Breast epithelium (tissue), 4 donors: Measurements from ENCODE around the gene NR2E3. TPM values are rescaled to one million over a fixed set of nuclear protein-coding genes. Genes with fewer than 3 reads are reported as not detected.

ENCODE experiments used
- DNase-seq, 2 donors: peaks; one replicate each; pipeline ENCODE4 v3.0.0-alpha.2; 2019; ENCODE audit warnings: low spot score in 2 of 2
- H3K27ac ChIP-seq, 2 donors: fragments of 200-600 bp; sonication (generic) in 1 of 2; one replicate each; pipeline ENCODE4 v1.5.1; 2016 to 2019; ENCODE audit warnings: mild to moderate bottlenecking in 1 of 2
- H3K27me3 ChIP-seq, 2 donors: fragments of 200-600 bp; sonication (generic) in 1 of 2; one replicate each; pipeline versions ENCODE4 v1.5.1 to v1.6.0; 2017 to 2019; ENCODE audit warnings: control low read depth in 1 of 2, mild to moderate bottlenecking in 1 of 2
- H3K36me3 ChIP-seq: fragments of 200-600 bp; one replicate; pipeline ENCODE4 v1.5.1; 2019
- H3K4me1 ChIP-seq, 2 donors: fragments of 200-600 bp; sonication (generic); one replicate each; pipeline ENCODE4 v1.5.1; 2016 to 2019; ENCODE audit warnings: control low read depth in 1 of 2
- H3K4me3 ChIP-seq, 3 donors: fragments of 200-600 bp; sonication (generic); 1 replicate in 2 of 3; 2 replicates in 1 of 3; pipeline ENCODE4 v1.5.1; 2016 to 2019; ENCODE audit warnings: mild to moderate bottlenecking in 3 of 3, moderate library complexity in 2 of 3
- H3K9me3 ChIP-seq, 2 donors: fragments of 200-600 bp; sonication (generic) in 1 of 2; one replicate each; pipeline ENCODE4 v1.5.1; 2016 to 2019; ENCODE audit warnings: control low read depth in 1 of 2
- CTCF ChIP-seq, 3 donors: fragments of 450-650 bp; IDR thresholded peaks; one replicate each; pipeline ENCODE4 v1.5.1; 2016 to 2017; ENCODE audit warnings: antibody characterized with exemption in 3 of 3, mild to moderate bottlenecking in 3 of 3, moderate library complexity in 3 of 3
- POLR2A ChIP-seq: fragments of 450-650 bp; IDR thresholded peaks from one replicate; pipeline ENCODE4 v1.6.1; 2016; ENCODE audit warnings: antibody characterized with exemption, mild to moderate bottlenecking, moderate library complexity
- POLR2AphosphoS5 ChIP-seq, 3 donors: sonication (generic); formaldehyde crosslinking; IDR thresholded peaks; one replicate each; pipeline ENCODE4 v1.6.1; 2017; ENCODE audit warnings: antibody characterized with exemption in 3 of 3
- intact Hi-C: fragments of 100-400 bp; cut with DNase I; formaldehyde crosslinking; loops from one replicate; pipeline ENCODE4 v1.15.1; 2023; ENCODE audit warnings: low total_unique reads
- total RNA-seq, 3 donors: library from RNA; depleted of rRNA; stranded (reverse); fragments of >200 nt; gene quantifications; one replicate each; pipeline ENCODE4 v1.1.0, GENCODE V29; 2016

NR2E3 gene
- total RNA-seq, 3 donors from 2014 or later = 1.6 to 2.9 TPM; not detected in 1

DNA sequence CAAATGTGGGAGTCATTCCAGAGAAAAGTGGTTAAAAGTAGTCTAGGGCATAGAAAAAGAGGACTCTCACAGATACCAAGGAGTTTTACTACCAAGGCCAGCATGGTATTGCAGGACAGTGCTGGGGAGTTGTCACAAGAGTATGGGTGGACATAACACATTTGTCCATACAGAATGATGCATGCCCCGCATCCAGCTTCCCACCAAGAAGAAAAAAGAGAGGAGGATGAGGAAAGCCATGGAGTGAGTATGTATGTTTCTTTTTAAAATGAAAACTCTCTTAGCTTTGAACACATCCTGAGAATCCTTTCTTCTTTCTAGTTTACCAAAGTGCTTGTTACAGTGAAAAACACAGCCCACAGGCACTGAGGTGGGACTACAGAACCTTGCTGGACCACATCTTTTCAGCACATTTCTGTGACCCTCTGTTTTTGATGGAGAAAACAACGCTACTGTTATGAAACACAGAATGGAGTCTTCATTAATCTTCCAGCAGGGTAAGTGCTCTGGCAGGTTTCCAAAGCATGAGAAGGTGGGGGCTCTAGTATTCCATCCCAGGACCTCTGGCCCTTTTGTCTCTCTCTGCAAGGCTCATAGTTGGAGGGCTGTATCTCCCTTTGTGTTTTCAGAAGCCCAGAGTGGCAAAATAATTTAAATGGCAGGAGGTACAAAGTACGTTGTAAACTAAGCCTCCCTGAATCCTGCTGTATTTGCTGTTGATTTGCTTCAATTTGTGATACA lies 12.7 kb downstream of the NR2E3 start:
- no peaks in the 10 kb centered on the region for H3K4me1 ChIP-seq
- no peak for DNase-seq
- H3K27ac ChIP-seq = no peak overlapping the region
- H3K36me3 ChIP-seq = no peaks in the 10 kb centered on the region
- H3K27me3 ChIP-seq = no peaks in the 10 kb centered on the region
- H3K4me3 ChIP-seq = no peak overlapping the region
- intact Hi-C loops = no loop called here
- H3K9me3 ChIP-seq = peaks cover 8 to 12% of the 10 kb centered on the region in 2 donors
- TF ChIP-seq POLR2AphosphoS5 (IDR thresholded peaks at IDR 0.05) (no peak), POLR2A (no peak), CTCF (IDR thresholded peaks at IDR 0.05) (no peak)

DNA sequence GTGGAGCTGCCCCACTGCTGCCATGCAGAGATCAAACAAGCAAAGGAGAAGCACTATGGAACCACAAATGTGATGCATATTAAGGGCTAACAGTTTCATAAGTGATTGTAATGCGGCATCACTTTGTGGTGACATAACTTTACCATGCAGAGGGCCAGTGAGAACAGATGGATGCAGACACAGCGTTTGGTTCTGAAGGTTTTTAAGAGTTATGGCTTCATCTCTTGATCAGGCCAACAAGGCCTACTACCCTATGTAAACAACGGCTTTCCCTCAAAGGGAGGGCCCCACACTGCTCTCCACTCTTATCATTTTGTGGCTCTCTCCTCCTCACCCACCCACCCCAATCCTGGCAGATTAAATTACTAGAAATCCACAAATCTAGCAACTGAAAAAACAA lies 13.4 kb downstream of the NR2E3 start:
- H3K4me1 ChIP-seq = no peaks in the 10 kb centered on the region
- H3K36me3 ChIP-seq = no peaks in the 10 kb centered on the region
- no peak for TF ChIP-seq CTCF (IDR thresholded peaks at IDR 0.05)
- no peak for TF ChIP-seq POLR2A
- TF ChIP-seq POLR2AphosphoS5 (IDR thresholded peaks at IDR 0.05) = no peak
- intact Hi-C loops = no loop called here
- H3K27ac ChIP-seq = no peak overlapping the region
- H3K4me3 ChIP-seq = no peak overlapping the region
- no peaks in the 10 kb centered on the region for H3K27me3 ChIP-seq
- DNase-seq = no peak
- peaks cover 8 to 12% of the 10 kb centered on the region in 2 donors for H3K9me3 ChIP-seq

DNA sequence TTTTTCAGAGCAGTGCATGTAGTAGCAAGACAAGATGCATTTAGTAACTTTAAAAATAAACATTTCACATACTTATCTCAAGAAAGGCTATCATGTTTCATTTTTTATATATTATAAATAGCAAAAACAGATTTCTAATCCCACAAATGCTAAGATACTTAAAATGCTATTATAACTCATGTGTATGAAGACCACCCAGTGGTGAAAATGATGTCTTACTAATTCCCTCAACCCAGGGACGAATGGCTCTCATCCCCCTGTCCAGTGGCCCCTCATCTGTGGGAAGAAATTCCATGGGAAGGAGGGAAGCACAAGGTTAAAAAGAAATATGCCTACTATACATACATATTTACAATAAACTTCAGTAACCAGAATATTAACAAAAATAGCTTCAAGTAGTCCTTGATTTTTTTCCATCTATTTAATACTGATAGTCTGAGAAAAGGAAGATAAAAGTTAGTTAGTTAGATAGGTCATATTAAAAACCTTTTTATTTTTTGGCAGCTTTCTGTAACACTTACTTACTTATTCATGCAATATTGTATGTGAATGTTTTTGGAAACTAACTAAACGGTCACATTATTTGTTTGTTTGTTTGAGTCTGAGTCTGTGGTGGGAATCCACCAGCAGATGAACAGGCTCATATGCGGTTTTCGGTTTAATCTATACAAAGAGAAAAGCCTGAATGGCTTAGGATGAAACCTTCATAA lies 14.8 kb downstream of the NR2E3 start:
- H3K27me3 ChIP-seq = no peaks in the 10 kb centered on the region
- H3K36me3 ChIP-seq = no peaks in the 10 kb centered on the region

GRCh38 chr15:71826196-71826595 lies 15.8 kb downstream of the NR2E3 start:
- H3K36me3 ChIP-seq = no peaks in the 10 kb centered on the region

More for the DNA sequence above, 14.8 kb downstream of the NR2E3 start:
- Histone ChIP-seq H3K4me3 (no peak overlapping the region), H3K27ac (no peak overlapping the region), H3K9me3 (peaks cover 8 to 12% of the 10 kb centered on the region in 2 donors), H3K4me1 (no peaks in the 10 kb centered on the region)
- no peak for TF ChIP-seq POLR2A
- no peak for TF ChIP-seq POLR2AphosphoS5 (IDR thresholded peaks at IDR 0.05)
- no peak for TF ChIP-seq CTCF (IDR thresholded peaks at IDR 0.05)
- intact Hi-C loops = no loop called here
- no peak for DNase-seq

More at GRCh38 chr15:71826196-71826595, 15.8 kb downstream of the NR2E3 start:
- H3K27me3 ChIP-seq = no peaks in the 10 kb centered on the region
- no peak for DNase-seq
- H3K27ac ChIP-seq = no peak overlapping the region
- no peak for TF ChIP-seq POLR2A
- no peak for TF ChIP-seq CTCF (IDR thresholded peaks at IDR 0.05)
- no peak for TF ChIP-seq POLR2AphosphoS5 (IDR thresholded peaks at IDR 0.05)
- intact Hi-C loops = no loop called here
- H3K4me1 ChIP-seq = no peaks in the 10 kb centered on the region
- peaks cover 8 to 12% of the 10 kb centered on the region in 2 donors for H3K9me3 ChIP-seq
- no peak overlapping the region for H3K4me3 ChIP-seq
